CD4-positive, alpha-beta T cell treated with Interleukin-15 for 1 hour (primary cell): ENCODE measurements around the gene UNCX.
"Not testable (repeated sequence)": the region's sequence is repeated elsewhere in the genome, so short reads cannot be mapped to it uniquely, and the experiment has no call there.

Experiments used
- DNase-seq: peaks from one replicate; pipeline ENCODE4 v3.0.0-alpha.2; 2020

Gene UNCX

GRCh38 chr7:1279041-1279440 lies 46.4 kb downstream of the UNCX start:
- no peak for DNase-seq

DNA sequence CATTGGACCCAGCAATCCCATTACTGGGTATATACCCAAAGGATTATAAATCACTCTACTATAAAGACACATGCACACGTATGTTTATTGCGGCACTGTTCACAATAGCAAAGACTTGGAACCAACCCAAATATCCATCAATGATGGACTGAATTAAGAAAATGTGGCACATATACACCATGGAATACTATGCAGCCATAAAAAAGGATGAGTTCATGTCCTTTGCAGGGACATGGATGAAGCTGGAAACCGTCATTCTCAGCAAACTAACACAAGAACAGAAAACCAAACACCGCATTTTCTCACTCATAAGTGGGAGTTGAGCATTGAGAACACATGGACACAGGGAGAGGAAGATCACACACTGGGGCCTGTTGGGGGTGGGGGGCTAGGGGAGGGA lies 47.2 kb downstream of the UNCX start:
- DNase-seq = not testable (repeated sequence)

GRCh38 chr7:1281068-1281467 lies 48.4 kb downstream of the UNCX start:
- no peak for DNase-seq

DNA sequence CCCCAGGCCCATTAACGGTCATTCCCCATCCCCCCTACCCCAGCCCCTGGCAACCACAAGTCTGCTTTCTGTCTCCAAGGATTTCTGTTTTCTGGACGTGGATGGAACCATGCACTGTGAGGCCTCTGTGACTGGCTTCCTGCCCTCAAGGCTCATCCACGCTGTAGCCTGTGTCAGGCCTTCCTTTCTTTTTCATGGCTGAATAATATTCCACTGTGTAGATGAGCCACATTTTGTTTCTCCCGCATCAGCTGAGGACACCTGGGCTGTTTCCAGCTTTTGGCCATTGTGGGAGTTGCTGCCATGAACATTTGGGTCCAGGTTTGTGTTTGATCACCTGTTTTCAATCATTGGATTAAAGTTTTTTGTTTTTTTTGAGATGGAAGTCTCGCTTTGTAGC lies 50.0 kb downstream of the UNCX start:
- no peak for DNase-seq

DNA sequence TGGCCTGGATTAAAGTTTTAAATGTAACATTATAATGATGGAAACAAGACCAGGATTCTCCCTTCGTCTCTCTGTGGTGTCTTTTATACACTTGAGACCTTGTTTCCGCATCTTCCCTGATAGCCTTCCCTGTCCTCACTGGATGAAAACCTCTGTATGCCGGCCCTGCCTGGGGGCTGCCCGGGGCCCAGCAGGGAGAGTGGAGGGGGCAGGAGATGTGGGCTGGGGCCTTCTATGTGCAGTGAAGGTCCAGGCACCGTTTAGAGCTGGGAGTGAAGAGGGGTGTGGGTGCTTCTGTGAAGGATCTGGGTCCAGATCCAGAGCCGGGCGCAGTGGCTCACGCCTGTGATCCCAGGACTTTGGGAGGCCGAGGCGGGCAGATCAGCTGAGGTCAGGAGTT lies 50.7 kb downstream of the UNCX start:
- DNase-seq = no peak

GRCh38 chr7:1283941-1284742 lies 51.5 kb downstream of the UNCX start:
- no peak for DNase-seq

DNA sequence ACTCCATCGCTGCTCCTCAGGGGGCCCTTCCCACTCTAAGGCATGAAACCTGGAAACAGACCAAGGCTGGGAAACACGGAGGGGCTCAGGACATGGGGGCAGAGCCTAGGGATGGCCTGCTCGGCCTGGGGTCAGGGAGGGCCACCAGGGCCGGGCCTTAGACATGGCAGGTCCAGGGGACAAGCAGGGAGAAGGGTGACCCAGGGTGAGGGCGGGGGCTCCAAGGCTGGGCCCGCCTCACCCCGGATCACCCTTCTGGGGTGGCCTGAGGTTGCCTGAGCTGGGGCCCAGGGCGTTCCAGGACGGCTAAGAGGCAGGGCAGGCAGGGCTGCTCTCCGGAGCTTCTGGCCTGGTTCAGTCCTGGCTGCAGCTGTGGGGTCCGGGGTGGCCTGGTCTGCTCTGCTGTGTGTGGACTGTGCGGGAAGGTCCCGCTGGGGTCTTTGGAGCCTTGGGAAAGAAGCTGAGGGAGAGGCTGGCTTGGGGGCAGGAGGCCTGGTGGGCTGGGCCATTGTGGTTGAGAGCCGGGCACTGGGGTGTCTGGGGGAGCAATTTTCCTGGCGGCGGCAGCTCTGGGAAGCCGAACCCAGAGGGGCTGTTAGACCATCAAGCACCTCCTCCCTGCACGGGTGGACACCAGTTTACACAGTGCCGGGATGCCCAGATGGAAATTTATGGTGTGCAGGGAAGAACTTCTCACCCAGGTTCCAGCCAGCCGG lies 52.2 kb downstream of the UNCX start:
- no peak for DNase-seq

DNA sequence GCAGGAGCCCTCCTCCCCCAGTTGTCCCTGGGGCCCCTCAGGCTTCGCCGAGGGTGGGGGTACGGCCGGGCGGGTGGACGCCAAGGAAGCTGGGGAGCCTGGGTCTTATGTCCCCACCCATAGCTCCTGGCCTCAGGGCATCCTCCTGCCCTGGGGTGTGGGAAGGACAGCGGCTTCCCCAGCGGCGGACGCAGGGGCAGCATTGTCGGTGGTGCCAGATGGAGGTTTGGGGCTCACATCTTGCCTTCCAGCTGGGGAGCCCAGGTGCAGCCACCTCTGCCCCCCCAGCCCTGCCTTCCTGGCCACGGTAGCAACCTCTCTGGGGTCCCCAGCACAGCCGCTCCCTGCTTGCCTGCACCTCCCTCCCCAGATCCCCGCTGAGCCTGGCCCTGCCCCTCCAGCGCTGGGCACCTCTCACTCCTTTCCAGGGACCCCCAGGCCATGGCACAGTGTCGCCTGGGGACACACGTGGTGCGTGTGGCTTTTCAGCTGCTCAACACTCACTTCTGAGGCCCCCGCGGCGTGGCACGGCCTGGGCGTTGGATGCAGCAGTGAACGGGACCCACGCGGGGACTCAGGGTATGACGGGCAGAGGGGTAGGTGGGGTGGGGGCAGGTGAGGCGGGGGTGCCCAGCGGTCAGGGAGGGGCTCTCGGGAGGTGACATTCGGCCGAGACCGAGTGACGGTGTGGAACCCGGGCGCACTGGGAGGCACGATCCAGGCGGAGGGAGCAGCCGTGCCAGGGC lies 53.1 kb downstream of the UNCX start:
- no peak for DNase-seq
